Muscle of leg (tissue), 11 donors: Measurements from ENCODE around the gene BABAM2. TPM values are rescaled to one million over a fixed set of nuclear protein-coding genes. Genes with fewer than 3 reads are reported as not detected.

Source experiments
- DNase-seq: peaks from one replicate; pipeline ENCODE4 v3.0.0; 2013
- H3K27ac ChIP-seq: one replicate; pipeline ENCODE4 v1.5.1; 2013; ENCODE audit warnings: mild to moderate bottlenecking, low read length, control low read depth
- H3K27me3 ChIP-seq: one replicate; pipeline ENCODE4 v1.6.1; 2013; ENCODE audit warnings: low read length; ENCODE audit not compliant: control insufficient read depth, insufficient read depth
- H3K36me3 ChIP-seq: one replicate; pipeline ENCODE4 v1.6.1; 2013; ENCODE audit warnings: low read length; ENCODE audit not compliant: control insufficient read depth, insufficient read depth
- H3K4me1 ChIP-seq: one replicate; pipeline ENCODE4 v1.6.1; 2013; ENCODE audit warnings: low read length; ENCODE audit not compliant: control insufficient read depth, insufficient read depth
- H3K4me3 ChIP-seq: one replicate; pipeline ENCODE4 v1.5.1; 2013; ENCODE audit warnings: low read length, control low read depth
- H3K9me3 ChIP-seq: replicated peaks from 2 replicates; pipeline ENCODE4 v1.6.1; 2013; ENCODE audit warnings: low read depth, low read length; ENCODE audit not compliant: control insufficient read depth
- WGBS: methylation state at CpG from one replicate; pipeline ENCODE4 v1.1.5; 2013; ENCODE audit warnings: missing lambda C conversion rate; ENCODE audit not compliant: insufficient coverage; 5-methylcytosine and 5-hydroxymethylcytosine counted together
- polyA plus RNA-seq, 8 donors: library from polyadenylated mRNA; unstranded; fragments of 120-200 nt; gene quantifications; one replicate each; pipeline versions ENCODE4 v1.2.1 to v1.2.3, GENCODE V29; 2013; ENCODE audit warnings: inconsistent platforms in 1 of 8, low replicate concordance in 1 of 8; ENCODE audit not compliant: insufficient read length in 8 of 8, insufficient read depth in 1 of 8
- total RNA-seq: library from RNA; stranded (reverse); fragments of 120-200 nt; gene quantifications from one replicate; pipeline ENCODE4 v1.2.4, GENCODE V29; 2013

The BABAM2 gene
- total and polyA plus RNA-seq, 9 donors = 16.1 to 23.6 (median 21.4) TPM

DNA sequence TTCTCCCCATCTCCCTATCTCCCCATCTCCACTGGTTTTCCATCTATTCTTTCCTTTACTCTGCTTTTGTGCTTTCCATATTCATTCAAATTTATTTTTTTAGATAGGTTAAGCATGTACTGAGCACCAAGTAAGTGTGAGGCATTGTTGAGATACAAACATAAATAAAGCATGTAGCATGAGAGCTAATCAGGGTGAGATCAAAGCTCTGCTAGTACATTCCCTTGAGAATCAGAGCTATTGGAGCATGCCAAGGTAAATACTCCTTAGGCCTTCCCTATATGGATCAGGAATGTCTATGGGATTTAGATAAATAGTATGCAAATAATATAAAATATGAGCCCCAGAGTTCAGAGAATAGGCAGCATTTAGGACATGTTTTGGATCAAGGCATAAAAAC lies 25.3 kb downstream of the BABAM2 start:
- no peaks in the 10 kb centered on the region for H3K9me3 ChIP-seq
- no peak overlapping the region for H3K27ac ChIP-seq
- DNase-seq = no peak
- no peaks in the 10 kb centered on the region for H3K36me3 ChIP-seq
- H3K4me3 ChIP-seq = no peak overlapping the region
- H3K4me1 ChIP-seq = no peaks in the 10 kb centered on the region
- H3K27me3 ChIP-seq = no peaks in the 10 kb centered on the region

DNA sequence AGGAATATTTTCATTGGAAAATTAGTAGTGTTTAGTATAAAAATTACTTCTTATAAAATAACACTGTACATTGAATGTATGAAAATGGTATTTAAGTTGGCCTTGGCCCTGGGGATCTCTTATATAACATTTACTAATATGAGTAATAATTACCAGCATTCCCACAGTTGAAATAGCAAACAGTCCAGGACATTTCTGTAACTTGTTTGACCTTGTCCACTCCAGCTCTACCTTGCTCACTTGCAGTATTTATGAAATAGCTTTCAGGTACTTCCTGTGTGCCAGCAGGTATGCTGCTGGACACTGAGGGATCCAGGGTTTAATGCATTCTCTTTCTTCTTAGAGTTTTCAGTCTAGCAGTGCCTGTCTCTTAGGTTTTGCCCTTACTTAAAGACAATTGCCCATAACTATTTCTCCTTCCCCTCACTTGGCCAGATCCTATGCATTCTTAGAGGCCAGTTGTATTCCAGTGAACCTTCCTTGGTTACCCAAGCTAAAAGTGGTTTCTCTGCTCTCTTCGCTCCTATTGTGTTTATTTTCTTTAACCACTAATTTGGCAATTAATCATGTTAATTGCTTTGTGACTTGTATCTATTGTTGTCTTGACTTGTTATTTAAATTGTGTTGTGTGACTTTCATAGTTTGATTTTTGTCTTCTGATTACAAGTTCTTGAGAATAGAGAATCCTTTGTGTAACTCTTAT lies 25.9 kb downstream of the BABAM2 start:
- DNase-seq = no peak
- WGBS = no CpG with 5 or more reads among the region's 1 CpG
- H3K36me3 ChIP-seq = no peaks in the 10 kb centered on the region
- no peak overlapping the region for H3K27ac ChIP-seq
- H3K9me3 ChIP-seq = no peaks in the 10 kb centered on the region
- no peaks in the 10 kb centered on the region for H3K4me1 ChIP-seq
- no peaks in the 10 kb centered on the region for H3K27me3 ChIP-seq
- no peak overlapping the region for H3K4me3 ChIP-seq

DNA sequence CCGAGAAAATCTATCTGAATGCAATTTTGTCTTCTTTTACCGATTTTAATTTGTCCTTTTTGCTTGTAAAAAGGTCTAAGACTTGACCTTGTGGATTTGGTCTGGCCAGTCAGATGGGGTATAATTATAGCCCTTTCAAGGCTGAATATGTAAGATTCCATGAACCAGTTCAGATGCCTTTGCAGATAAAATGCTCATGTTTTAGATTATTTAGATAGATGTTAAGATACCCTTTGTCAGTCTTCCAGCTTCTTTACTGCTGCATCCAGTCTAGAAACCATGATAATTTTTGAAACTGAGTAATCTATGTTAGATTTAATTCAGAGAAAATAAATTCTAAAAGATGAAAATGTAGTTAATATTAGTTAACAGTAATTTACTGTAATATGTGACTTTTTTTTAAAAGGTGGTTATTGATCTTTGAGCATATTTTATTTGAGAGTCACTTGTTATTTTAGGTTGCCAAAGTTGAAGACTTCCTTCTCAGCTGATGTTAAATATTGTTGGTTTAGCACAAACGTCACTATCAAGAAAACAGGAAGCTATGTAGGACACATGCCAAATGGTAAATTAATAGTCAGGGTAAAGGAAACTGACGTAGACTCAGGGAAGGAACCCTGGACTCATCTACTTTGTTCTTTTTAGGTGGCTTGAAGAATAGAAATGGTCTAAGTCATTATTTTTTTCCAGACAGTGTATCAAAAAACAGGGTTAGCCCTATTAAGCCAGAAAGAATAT lies 29.8 kb downstream of the BABAM2 start:
- no peak overlapping the region for H3K4me3 ChIP-seq
- H3K27ac ChIP-seq = peak overlapping the region; percentile 69
- H3K9me3 ChIP-seq = no peaks in the 10 kb centered on the region
- H3K36me3 ChIP-seq = no peaks in the 10 kb centered on the region
- DNase-seq = peak; percentile 83
- no peaks in the 10 kb centered on the region for H3K4me1 ChIP-seq
- no peaks in the 10 kb centered on the region for H3K27me3 ChIP-seq
- WGBS = no CpG with 5 or more reads among the region's 4 CpGs

DNA sequence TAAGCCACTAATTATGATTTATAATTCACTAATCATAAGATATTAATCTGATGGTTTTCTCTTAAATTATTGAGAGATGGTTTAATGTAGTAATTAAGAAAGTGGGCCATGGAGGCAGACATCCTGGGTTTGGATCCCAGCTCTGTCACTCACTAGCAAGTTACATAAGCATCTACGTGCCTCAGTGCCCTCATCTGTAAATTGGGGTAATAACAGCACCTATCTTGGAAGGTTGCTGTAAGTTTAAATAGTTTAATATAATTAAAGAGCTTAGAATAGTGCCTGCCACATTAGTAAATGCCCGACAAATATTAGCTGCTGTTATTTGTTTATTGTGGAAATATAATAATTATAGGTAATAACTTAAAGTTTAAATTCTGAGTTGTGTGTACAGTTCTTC lies 30.9 kb downstream of the BABAM2 start:
- Histone ChIP-seq H3K4me3 (no peak overlapping the region), H3K4me1 (no peaks in the 10 kb centered on the region), H3K9me3 (no peaks in the 10 kb centered on the region), H3K27me3 (no peaks in the 10 kb centered on the region), H3K27ac (no peak overlapping the region), H3K36me3 (no peaks in the 10 kb centered on the region)
- no peak for DNase-seq
- no CpG with 5 or more reads among the region's 2 CpGs for WGBS

DNA sequence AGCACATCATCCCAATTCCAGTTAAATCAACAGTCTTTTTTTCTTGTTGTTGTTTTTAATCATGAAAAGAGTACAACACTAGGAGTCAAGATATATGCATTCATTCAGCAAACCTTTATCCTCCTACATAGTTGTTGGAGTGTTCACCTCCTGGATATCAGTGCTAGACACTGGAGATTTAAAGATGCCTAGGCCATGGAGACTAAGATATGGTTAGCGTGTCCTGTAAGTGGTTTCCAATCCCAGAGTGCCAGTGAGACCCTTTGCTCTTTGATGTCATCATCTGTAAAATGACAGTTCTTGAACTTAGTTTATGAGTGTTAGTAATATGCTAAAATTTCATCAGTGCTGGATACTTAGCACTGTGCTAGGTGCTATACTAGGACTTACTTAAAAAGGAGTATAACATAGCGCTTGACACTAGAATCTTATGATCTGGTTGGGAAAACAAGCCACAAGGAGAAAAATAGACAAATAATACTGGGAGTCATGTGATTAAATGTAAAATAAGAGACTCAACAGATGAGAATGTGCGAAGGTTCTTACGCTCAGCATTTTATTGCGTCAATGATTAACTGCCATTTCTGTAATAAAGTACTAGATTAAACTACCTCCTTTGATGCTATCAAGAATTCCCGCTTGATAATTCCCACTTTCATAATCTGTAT lies 31.5 kb downstream of the BABAM2 start:
- Histone ChIP-seq H3K27me3 (no peaks in the 10 kb centered on the region), H3K36me3 (no peaks in the 10 kb centered on the region), H3K9me3 (no peaks in the 10 kb centered on the region), H3K4me3 (no peak overlapping the region), H3K4me1 (no peaks in the 10 kb centered on the region), H3K27ac (no peak overlapping the region)
- DNase-seq = no peak
- 70% methylated on average over 2 of the region's 6 CpGs for WGBS

DNA sequence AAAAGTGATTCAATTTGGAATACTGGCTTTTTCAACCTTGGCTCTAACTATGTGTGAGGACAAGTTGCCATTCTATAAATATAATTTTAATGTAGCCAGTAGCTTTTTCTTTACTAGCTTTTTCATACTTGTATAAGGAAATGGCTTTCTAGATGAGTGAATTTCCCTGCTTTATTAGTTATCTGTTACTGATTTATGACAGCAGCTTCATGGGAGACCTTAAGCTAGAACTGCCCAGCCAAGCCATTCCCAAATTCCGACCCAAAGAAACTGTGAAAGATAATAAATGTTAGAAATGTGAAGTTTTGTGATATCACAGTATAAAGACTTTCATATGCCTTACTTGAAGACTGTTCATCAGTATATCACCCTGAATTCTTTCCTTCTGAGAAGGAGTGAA lies 32.3 kb downstream of the BABAM2 start:
- Histone ChIP-seq H3K9me3 (no peaks in the 10 kb centered on the region), H3K27ac (no peak overlapping the region), H3K4me3 (no peak overlapping the region), H3K27me3 (no peaks in the 10 kb centered on the region), H3K4me1 (no peaks in the 10 kb centered on the region), H3K36me3 (no peaks in the 10 kb centered on the region)
- no CpG with 5 or more reads among the region's 1 CpG for WGBS
- no peak for DNase-seq

DNA sequence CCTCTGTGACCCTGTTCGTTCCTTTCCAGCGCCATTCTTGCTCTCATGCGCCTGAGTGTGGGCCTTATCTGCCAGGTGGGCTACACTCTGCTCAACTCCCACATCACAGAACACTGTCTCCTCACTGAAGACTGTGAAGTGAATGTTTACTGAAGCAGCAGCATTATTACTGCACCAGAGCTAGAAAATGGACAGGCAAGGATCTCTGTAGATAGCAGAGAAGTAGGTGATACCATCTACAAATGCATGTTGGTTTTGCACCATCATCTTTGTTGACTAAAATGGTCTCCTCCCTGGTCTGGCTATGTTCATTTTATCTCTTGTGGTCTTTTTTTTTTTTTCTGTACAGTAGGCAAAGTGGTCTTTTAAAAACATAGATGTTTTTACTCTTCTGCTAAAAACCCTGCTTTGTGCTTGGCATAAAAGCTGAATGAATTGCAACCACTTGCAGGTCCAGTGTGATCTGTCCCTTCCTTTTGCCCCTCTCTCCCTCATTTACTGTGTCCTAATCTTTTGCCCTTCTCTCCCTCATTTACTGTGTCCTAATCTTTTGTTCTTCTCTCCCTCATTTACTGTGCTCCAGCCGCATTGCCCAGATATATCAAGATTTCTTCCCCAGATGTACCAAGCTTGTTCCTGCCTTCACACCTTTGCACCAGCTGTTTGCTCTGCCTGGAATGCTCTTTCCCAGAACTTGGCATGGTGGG lies 35.4 kb downstream of the BABAM2 start:
- no peak for DNase-seq
- no peak overlapping the region for H3K27ac ChIP-seq
- no peak overlapping the region for H3K4me3 ChIP-seq
- no peaks in the 10 kb centered on the region for H3K4me1 ChIP-seq
- H3K9me3 ChIP-seq = no peaks in the 10 kb centered on the region
- peaks cover 4% of the 10 kb centered on the region for H3K36me3 ChIP-seq
- H3K27me3 ChIP-seq = no peaks in the 10 kb centered on the region
- WGBS = 70% methylated on average over 1 of the region's 4 CpGs

DNA sequence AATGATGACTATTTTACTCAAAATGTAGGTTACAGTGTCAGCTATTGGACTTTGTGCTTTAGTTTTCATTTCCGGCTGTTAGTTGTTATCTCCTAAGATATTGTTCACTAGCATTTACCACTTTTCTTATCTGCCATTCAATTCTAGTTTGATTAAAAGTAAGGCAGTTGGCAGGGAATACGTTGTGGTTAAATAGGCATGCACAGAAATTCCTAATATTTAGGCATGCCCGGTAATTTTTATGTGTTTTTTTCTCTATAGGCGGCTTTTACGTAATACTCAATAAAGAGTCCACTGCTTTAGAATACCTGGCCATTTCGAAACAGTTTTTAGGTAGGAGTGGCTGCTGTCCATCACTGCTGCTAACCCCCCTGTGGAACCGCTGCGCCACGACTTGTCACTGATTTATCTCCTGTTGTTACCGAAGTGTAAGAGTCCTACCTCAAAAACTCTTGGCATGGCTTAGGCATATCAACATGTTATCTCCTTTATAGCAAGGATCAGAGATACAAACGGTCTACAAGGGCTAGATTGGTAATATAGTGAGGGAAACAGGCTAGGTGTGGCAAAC lies 39.5 kb downstream of the BABAM2 start:
- no peak overlapping the region for H3K4me3 ChIP-seq
- H3K4me1 ChIP-seq = no peaks in the 10 kb centered on the region
- 73% methylated on average over 7 of the region's 11 CpGs for WGBS
- no peak for DNase-seq
- no peaks in the 10 kb centered on the region for H3K27me3 ChIP-seq
- peaks cover 4% of the 10 kb centered on the region for H3K36me3 ChIP-seq
- H3K27ac ChIP-seq = no peak overlapping the region
- no peaks in the 10 kb centered on the region for H3K9me3 ChIP-seq

DNA sequence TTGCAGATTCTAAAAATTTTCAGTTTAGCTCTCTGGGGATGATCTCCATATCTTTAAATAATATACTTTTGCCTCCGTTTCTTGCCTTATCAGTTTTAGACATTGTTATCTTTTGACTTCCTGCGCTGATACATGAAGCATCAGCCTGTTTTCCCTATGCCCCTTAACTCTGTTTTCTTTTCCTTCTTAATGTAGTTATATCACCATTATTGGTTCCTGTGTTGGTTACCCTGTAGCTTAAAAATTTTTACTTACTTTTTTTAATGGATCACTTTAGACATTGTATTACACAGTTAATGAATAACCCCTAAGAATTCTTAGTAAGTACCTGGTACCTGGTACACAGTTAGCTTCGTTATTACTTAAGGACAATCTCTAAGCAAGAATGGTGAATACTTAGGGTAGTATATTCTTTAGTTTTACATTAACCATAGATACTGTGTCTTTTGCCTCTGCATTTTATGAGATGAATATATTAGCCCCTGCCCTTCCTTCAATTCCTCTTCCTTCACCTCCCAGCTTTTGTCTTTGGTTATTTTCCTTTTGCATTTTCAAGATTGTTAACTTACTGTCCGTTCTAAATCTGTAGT lies 40.9 kb downstream of the BABAM2 start:
- no peak overlapping the region for H3K4me3 ChIP-seq

More for the DNA sequence above, 40.9 kb downstream of the BABAM2 start:
- H3K27ac ChIP-seq = no peak overlapping the region
- H3K27me3 ChIP-seq = no peaks in the 10 kb centered on the region
- no peak for DNase-seq
- no peaks in the 10 kb centered on the region for H3K9me3 ChIP-seq
- no peaks in the 10 kb centered on the region for H3K4me1 ChIP-seq
- no CpG with 5 or more reads among the region's 4 CpGs for WGBS
- H3K36me3 ChIP-seq = peaks cover 4% of the 10 kb centered on the region
